GM21423 (cell line): ENCODE data around the gene PTCD2.
A peak's percentile ranks its signal among the peaks of the same experiment; 100 is the strongest.

Experiments used
- ATAC-seq: cut with Tn5 transposase; IDR thresholded peaks from one replicate; pipeline ENCODE4 v1.9.1; 2021; ENCODE audit warnings: mild to moderate bottlenecking, moderate library complexity; ENCODE audit not compliant: unreplicated experiment

The PTCD2 gene

GRCh38 chr5:72338689-72339209 lies 18.6 kb downstream of the PTCD2 start:
- no peak for ATAC-seq

- no peak for ATAC-seq
Observed at GRCh38 chr5:72346398-72346797, 26.2 kb downstream of the PTCD2 start.

DNA sequence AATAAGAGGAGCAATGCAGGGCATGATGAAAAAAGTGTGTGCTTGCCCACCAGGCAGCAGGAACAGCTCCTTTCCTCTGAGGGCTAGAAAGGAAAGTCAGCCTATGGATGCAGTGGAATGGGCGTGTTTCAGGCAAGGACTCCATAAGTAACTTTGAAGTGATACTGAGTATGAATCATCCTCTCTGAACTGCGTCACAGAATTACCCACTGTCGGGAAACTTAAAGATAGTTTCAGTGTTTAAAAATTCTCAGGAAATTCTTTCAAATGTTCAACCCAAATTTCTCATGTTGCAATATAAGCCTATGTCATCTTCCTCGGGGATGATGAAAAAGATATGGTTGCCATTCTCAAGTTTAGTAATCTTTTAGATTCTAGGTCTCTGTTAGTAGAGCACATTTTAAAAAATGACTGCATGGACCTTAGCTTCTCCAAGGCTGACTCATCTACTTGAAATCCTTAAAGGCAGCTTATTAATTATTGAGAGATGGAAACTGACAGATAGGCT lies 27.7 kb downstream of the PTCD2 start:
- no peak for ATAC-seq

DNA sequence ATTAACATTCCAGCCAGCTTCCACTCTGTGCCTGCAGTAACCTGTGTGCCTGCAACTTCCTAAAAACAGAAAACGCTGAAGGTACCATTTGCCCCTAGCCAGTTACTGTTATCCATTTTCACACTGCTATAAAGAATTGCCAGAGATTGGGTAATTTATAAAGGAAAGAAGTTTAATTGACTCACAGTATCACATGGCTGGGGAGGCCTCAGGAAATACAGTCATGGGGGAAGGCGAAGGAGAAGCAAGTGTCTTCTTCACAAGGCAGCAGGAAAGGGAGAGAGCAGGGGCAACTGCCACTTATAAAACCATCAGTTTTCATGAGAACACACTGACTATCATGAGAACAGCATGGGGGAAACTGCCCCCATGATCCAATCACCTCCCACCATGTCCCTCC lies 31.2 kb downstream of the PTCD2 start:
- no peak for ATAC-seq

DNA sequence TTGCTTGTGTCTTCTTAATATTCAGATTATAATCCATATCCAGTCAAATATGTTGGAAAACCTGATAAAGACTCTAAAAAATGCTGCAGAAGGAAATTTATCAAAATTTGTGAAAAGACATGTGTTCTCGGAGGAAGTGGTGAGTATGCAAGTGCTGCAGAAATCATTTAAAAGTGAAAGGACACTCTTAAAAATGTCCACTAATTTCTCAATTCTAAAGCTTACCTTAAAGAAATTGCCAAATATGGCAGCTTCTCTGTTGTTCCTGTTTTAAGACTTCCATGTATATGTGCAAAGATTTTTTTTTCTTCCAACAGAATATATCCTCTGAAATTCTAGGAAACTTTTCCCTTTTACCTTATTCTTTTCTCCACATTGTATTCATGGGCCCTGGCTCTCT lies 32.4 kb downstream of the PTCD2 start:
- no peak for ATAC-seq

DNA sequence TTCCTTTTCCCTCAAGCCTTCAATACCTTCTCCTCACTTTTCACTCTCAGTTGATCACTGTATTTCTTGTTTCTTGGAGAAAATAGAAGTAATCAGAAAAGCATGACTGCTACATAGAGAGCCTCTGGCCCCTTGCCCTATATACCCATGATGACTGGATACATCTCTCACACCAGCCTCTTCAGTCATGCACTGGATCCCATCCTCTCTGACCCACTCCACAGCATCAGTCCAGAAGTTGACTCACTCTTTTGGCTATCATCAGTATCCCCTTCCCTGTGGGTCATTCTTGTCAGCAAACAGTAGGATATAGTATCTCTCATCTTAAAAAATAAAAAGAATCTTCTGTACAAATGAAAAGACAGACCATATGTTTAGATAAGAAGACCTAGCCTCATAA lies 32.9 kb downstream of the PTCD2 start:
- ATAC-seq: no peak

- no peak for ATAC-seq
Observed at GRCh38 chr5:72355706-72356299, 35.6 kb downstream of the PTCD2 start.

DNA sequence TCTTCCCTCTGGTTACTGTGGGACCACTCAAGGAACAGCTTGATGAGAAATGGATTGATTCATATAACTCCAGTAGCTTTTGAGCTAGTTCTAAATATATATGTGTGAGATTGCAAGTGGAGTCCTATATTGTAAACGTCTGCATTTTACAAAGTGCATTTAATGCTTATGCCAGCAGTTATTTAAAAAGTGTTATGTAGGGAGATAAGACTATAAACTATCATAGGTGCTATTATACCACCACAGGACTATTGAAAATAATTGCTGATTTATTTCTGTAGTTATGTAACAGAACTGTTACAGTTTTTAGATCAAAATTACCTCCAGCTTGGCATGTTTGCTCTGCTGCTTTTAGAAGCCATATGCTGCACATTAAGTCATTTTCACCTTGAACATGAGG lies 36.2 kb downstream of the PTCD2 start:
- ATAC-seq: no peak

DNA sequence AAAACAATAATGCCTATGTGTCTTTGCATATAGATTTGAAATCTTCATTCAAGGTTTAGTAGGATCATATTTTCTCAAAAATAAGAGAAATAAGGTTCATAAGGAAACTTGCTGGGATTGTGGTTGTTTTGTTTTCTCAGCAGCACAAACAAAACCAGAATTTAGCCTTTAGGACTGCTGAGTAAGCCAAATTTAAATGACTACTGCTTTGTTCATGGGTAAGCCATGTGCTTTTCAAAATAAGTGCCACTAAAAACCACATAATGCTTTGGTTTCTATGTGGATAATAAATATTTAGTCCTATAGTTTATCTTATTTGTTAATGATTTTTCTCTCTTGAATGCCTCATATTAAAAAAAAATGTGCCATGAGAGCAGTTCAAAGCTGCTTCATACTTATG lies 38.8 kb downstream of the PTCD2 start:
- no peak for ATAC-seq

DNA sequence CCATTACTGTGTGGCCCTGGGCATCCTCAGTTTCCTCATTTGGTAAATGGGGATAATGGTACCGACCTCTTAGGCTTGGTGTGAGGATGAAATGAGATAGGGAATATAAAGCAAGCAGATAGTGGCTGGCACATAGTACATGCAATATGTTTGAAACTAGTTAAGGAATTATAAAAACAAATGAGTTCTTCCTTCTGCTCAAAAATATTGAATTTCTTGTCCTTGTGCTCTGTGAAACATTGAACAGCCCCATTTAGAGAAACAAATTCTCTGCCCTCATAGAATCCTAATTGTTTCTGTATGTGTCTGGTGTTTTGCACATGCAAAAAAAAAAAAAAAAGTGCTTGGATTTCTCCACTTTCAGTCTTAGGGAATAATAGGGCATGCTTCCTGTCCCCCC lies 39.7 kb downstream of the PTCD2 start:
- no peak for ATAC-seq

GRCh38 chr5:72363166-72363802 lies 43.1 kb downstream of the PTCD2 start:
- no peak for ATAC-seq

GRCh38 chr5:72364171-72364570 lies 44.0 kb downstream of the PTCD2 start:
- ATAC-seq: no peak

GRCh38 chr5:72364951-72365350 lies 44.8 kb downstream of the PTCD2 start:
- no peak for ATAC-seq

GRCh38 chr5:72366324-72366976 lies 46.3 kb downstream of the PTCD2 start:
- ATAC-seq: peak; percentile 68

GRCh38 chr5:72368271-72368670 lies 48.1 kb downstream of the PTCD2 start:
- no peak for ATAC-seq

GRCh38 chr5:72369301-72369700 lies 49.1 kb downstream of the PTCD2 start:
- ATAC-seq: no peak

DNA sequence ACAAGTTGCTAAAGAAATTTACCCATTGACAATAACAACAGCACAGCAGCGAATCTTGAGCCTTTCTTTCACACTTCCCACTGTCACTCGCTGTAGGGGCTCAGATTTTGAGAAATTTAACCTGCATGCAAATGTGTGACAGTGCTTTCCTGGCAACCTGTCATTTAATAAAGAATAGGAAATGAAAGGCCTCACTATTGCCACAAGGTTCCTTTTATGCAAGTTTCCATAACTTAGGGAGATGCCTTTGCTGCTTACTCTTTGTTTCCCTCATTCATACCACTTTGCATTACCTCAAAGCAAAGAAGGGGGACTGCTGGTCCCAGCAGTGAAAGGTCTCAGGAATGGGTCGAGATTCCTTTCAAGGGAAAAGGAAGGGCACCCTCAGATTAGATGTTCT lies 49.5 kb downstream of the PTCD2 start:
- no peak for ATAC-seq

GRCh38 chr5:72372331-72372730 lies 52.2 kb downstream of the PTCD2 start:
- no peak for ATAC-seq

DNA sequence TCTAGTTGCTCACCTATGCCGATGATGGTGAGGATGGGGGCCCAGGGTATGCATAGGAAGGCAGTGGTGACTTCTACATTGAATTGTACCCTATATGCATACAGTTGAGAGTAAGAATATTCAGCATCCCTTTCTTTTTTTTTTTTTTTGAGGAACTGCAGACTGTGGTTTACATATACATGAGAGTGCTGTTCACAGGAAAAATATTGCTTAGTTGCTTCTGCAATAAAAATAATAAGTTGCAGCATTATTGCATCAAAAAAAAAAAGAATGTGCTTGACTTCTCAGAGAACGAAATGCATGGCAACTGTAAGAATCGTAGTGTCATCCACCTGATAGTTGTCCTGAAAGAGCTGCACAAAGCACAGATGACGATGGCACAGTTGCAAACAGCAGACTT lies 52.8 kb downstream of the PTCD2 start:
- no peak for ATAC-seq

- ATAC-seq: no peak
Observed at GRCh38 chr5:72374844-72375243, 54.7 kb downstream of the PTCD2 start.

GRCh38 chr5:72376381-72376780 lies 56.2 kb downstream of the PTCD2 start:
- ATAC-seq: no peak
